K562 (cell line): ENCODE data around the gene VWA3A. TPM values are rescaled to one million over a fixed set of nuclear protein-coding genes. Genes with fewer than 3 reads are reported as not detected.
A peak's percentile ranks its signal among the peaks of the same experiment; 100 is the strongest.

Source experiments
- DDX20 ChIP-seq: fragments of 450-650 bp; IDR thresholded peaks from 2 replicates; pipeline ENCODE4 v1.6.1; 2016; ENCODE audit warnings: missing genetic modification characterization, low read depth, mild to moderate bottlenecking, missing compliant biosample characterization, moderate library complexity
- DIDO1 ChIP-seq: fragments of 450-650 bp; IDR thresholded peaks from 2 replicates; pipeline ENCODE4 v1.6.1; 2016; ENCODE audit warnings: low read depth, missing biosample characterization, missing genetic modification characterization
- FOXA3 ChIP-seq, 2 experiments: fragments of 450-650 bp in 1 of 2; sonication (generic) in 1 of 2; formaldehyde crosslinking; IDR thresholded peaks in 1 of 2; conservative IDR thresholded peaks in 1 of 2; 2 replicates each; pipeline versions ENCODE4 v1.4.0 to v1.8.0; 2020 to 2022; ENCODE audit warnings: mild to moderate bottlenecking in 2 of 2, missing genetic modification reagents in 1 of 2
- FOXJ3 ChIP-seq: sonication (generic); formaldehyde crosslinking; IDR thresholded peaks from 2 replicates; pipeline ENCODE4 v1.4.0; 2020; ENCODE audit warnings: mild to moderate bottlenecking, missing genetic modification reagents
- MEF2D ChIP-seq: conservative IDR thresholded peaks from 2 replicates; pipeline ENCODE4 v1.6.1; 2016; ENCODE audit warnings: low read depth, missing genetic modification characterization, missing compliant biosample characterization
- PTTG1 ChIP-seq: fragments of 450-650 bp; IDR thresholded peaks from 2 replicates; pipeline ENCODE4 v1.6.1; 2016; ENCODE audit warnings: low read depth, mild to moderate bottlenecking, missing genetic modification characterization, missing compliant biosample characterization
- SP2 ChIP-seq: IDR thresholded peaks from 2 replicates; pipeline ENCODE4 v1.6.1; 2011; ENCODE audit warnings: mild to moderate bottlenecking, low read depth, low read length, moderate library complexity; ENCODE audit not compliant: poor library complexity, severe bottlenecking; ENCODE audit errors: extremely low read depth
- ZKSCAN8 ChIP-seq: fragments of 200-800 bp; sonication (Bioruptor generic); IDR thresholded peaks from 2 replicates; pipeline ENCODE4 v1.6.1; 2016; ENCODE audit warnings: missing genetic modification characterization, missing compliant biosample characterization
- ZNF146 ChIP-seq: IDR thresholded peaks from one replicate; pipeline ENCODE4 v1.6.1; 2018; ENCODE audit warnings: missing compliant biosample characterization; ENCODE audit not compliant: unreplicated experiment
- ZNF699 ChIP-seq: fragments of 250-450 bp; sonication (Bioruptor Pico); IDR thresholded peaks from 2 replicates; pipeline ENCODE4 v1.8.0; 2021; ENCODE audit warnings: mild to moderate bottlenecking, moderate library complexity; ENCODE audit not compliant: insufficient replicate concordance
- polyA plus RNA-seq, 8 experiments: library from polyadenylated mRNA; depleted of rRNA in 4 of 8; stranded (reverse) in 5 of 8; unstranded in 3 of 8; fragments of >200 nt; fragmentation: Nextera tagmentation in 2 of 8; fragmentation: Illumina TruSeq in 1 of 8; extraction: Ambion mirVana in 2 of 8; extraction: Trizol in 1 of 8; gene quantifications; 2 replicates each; pipeline versions ENCODE4 v1.2.1 to v1.2.3, GENCODE V29; 2011 to 2014; ENCODE audit warnings: inconsistent platforms in 1 of 8, missing spikeins in 1 of 8
- total RNA-seq, 7 experiments: library from RNA; depleted of rRNA in 6 of 7; stranded (reverse); fragments of >200 nt in 6 of 7; fragmentation: Illumina TruSeq in 2 of 7; extraction: Trizol in 2 of 7; gene quantifications; 2 replicates each; pipeline versions ENCODE4 v1.2.1 to v1.2.3, GENCODE V29; 2011 to 2021; ENCODE audit warnings: low replicate concordance in 1 of 7
- TF ChIP-seq, protein P1 (sequence below): fragments of 450-650 bp; formaldehyde crosslinking; IDR thresholded peaks from 2 replicates; pipeline ENCODE4 v1.4.0; 2022; ENCODE audit warnings: missing genetic modification characterization
- TF ChIP-seq, protein P2 (sequence below), 2 experiments: fragments of 450-650 bp; conservative IDR thresholded peaks; 2 replicates each; pipeline ENCODE4 v1.6.1; 2017; ENCODE audit warnings: mild to moderate bottlenecking in 2 of 2, moderate library complexity in 2 of 2
- TF ChIP-seq, protein P3 (sequence below): IDR thresholded peaks from 2 replicates; pipeline ENCODE4 v1.6.1; 2016; ENCODE audit warnings: missing genetic modification characterization, missing compliant biosample characterization
- TF ChIP-seq, protein P4 (sequence below): fragments of 450-650 bp; formaldehyde crosslinking; IDR thresholded peaks from 2 replicates; pipeline ENCODE4 v1.4.0; 2022; ENCODE audit warnings: missing genetic modification characterization
- TF ChIP-seq, protein P5 (sequence below), 2 experiments: IDR thresholded peaks; 2 replicates each; pipeline ENCODE4 v1.6.1; 2011; ENCODE audit warnings: borderline replicate concordance in 1 of 2, control low read depth in 1 of 2, low read depth in 1 of 2, low read length in 1 of 2, mild to moderate bottlenecking in 1 of 2, mixed read lengths in 1 of 2, moderate library complexity in 1 of 2; ENCODE audit not compliant: insufficient read depth in 1 of 2, insufficient read length in 1 of 2, poor library complexity in 1 of 2, severe bottlenecking in 1 of 2; ENCODE audit errors: extremely low read depth in 1 of 2

VWA3A gene
- total and polyA plus RNA-seq, 9 of the 15 experiments (the other 6 are each of a cell fraction or from before 2014, with no cell fraction given), result not detected

DNA sequence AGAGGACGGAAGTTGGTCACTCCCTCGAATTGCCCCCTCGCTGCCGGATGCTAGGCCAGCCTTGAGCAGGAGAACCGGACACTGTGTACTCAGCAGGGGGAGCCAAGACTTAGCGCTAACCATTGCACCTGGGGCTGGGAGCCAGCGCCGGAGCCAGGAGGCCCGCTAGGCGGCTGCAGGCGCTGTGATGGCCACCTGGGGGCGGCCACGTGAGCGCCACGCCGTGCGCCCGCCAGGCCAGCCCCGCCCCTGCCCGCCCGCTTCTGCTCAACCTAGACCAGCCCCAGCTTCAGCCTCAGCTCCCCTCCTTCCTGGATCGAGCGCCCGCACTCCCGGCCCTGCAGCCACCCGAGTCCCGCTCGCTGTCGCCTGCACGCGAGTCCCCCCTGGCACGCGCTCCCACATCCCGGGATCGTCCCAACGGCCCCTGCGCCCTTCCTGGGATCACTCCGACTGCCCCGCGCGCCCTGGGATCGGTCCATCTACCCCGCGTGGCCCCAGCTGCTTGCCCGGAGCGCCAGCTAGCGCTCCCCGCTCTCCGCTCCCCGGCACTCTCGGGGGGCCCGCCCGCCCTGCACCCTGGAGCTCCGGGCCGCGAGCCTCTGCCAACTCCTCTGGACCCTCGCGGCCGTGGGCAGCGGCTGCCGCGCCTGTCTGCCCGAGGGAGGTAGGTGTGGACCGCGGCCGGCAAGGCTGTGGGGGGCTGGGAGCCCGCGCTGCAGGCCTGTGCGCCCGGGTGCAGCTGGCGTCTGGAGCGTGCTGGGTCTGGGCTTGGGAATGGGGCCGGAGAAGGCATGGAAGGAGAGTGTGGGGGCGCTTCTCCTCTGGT lies 113.9 kb downstream of the VWA3A start, which contains the start of gene EEF2K (continued):
- TF ChIP-seq ZNF146 (no peak), ZKSCAN8 (CRISPR knock-in tag) (no peak; the same call in 1 of the 2 replicates), DDX20 (tag) (no peak), PTTG1 (tag) (no peak), FOXA3 (CRISPR knock-in tag; conservative IDR thresholded peaks at IDR 0.05 in 1 of 2, IDR thresholded peaks at IDR 0.05 in 1 of 2) (peak; percentile 69 to 93), FOXJ3 (no peak), ZNF699 (CRISPR knock-in tag) (no peak), DIDO1 (tag) (no peak), SP2 (no peak), MEF2D (tag) (0 out of 2 replicates have a peak, but pooled peaks have one; percentile 20)
- TF ChIP-seq, protein P1, sequence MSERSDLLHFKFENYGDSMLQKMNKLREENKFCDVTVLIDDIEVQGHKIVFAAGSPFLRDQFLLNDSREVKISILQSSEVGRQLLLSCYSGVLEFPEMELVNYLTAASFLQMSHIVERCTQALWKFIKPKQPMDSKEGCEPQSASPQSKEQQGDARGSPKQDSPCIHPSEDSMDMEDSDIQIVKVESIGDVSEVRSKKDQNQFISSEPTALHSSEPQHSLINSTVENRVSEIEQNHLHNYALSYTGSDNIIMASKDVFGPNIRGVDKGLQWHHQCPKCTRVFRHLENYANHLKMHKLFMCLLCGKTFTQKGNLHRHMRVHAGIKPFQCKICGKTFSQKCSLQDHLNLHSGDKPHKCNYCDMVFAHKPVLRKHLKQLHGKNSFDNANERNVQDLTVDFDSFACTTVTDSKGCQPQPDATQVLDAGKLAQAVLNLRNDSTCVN (CRISPR knock-in tag), result no peak
- TF ChIP-seq, protein P2, sequence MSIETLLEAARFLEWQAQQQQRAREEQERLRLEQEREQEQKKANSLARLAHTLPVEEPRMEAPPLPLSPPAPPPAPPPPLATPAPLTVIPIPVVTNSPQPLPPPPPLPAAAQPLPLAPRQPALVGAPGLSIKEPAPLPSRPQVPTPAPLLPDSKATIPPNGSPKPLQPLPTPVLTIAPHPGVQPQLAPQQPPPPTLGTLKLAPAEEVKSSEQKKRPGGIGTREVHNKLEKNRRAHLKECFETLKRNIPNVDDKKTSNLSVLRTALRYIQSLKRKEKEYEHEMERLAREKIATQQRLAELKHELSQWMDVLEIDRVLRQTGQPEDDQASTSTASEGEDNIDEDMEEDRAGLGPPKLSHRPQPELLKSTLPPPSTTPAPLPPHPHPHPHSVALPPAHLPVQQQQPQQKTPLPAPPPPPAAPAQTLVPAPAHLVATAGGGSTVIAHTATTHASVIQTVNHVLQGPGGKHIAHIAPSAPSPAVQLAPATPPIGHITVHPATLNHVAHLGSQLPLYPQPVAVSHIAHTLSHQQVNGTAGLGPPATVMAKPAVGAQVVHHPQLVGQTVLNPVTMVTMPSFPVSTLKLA (conservative IDR thresholded peaks at IDR 0.05), result peak; percentile 86 to 96
- TF ChIP-seq, protein P3, sequence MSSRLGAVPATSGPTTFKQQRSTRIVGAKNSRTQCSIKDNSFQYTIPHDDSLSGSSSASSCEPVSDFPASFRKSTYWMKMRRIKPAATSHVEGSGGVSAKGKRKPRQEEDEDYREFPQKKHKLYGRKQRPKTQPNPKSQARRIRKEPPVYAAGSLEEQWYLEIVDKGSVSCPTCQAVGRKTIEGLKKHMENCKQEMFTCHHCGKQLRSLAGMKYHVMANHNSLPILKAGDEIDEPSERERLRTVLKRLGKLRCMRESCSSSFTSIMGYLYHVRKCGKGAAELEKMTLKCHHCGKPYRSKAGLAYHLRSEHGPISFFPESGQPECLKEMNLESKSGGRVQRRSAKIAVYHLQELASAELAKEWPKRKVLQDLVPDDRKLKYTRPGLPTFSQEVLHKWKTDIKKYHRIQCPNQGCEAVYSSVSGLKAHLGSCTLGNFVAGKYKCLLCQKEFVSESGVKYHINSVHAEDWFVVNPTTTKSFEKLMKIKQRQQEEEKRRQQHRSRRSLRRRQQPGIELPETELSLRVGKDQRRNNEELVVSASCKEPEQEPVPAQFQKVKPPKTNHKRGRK (tag), result no peak
- TF ChIP-seq, protein P4, sequence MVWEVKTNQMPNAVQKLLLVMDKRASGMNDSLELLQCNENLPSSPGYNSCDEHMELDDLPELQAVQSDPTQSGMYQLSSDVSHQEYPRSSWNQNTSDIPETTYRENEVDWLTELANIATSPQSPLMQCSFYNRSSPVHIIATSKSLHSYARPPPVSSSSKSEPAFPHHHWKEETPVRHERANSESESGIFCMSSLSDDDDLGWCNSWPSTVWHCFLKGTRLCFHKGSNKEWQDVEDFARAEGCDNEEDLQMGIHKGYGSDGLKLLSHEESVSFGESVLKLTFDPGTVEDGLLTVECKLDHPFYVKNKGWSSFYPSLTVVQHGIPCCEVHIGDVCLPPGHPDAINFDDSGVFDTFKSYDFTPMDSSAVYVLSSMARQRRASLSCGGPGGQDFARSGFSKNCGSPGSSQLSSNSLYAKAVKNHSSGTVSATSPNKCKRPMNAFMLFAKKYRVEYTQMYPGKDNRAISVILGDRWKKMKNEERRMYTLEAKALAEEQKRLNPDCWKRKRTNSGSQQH (CRISPR knock-in tag), result peak; percentile 17; the same call in 1 of the 2 replicates
- TF ChIP-seq, protein P5, sequence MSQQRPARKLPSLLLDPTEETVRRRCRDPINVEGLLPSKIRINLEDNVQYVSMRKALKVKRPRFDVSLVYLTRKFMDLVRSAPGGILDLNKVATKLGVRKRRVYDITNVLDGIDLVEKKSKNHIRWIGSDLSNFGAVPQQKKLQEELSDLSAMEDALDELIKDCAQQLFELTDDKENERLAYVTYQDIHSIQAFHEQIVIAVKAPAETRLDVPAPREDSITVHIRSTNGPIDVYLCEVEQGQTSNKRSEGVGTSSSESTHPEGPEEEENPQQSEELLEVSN (IDR thresholded peaks at IDR 0.05; ENCODE audit: borderline replicate concordance in 1 of 2, extremely low read depth in 1 of 2, insufficient read depth in 1 of 2, insufficient read length in 1 of 2, low read depth in 1 of 2, low read length in 1 of 2, poor library complexity in 1 of 2, severe bottlenecking in 1 of 2), result peak; percentile 95
